IPS-11a (cell line): ENCODE measurements around the gene ZBTB47.
A peak's percentile ranks its signal among the peaks of the same experiment; 100 is the strongest.

Experiments used
- H3K4me3 ChIP-seq: one replicate; pipeline ENCODE4 v1.5.1; 2013; ENCODE audit warnings: low read depth, low read length, control low read depth

Gene ZBTB47

DNA sequence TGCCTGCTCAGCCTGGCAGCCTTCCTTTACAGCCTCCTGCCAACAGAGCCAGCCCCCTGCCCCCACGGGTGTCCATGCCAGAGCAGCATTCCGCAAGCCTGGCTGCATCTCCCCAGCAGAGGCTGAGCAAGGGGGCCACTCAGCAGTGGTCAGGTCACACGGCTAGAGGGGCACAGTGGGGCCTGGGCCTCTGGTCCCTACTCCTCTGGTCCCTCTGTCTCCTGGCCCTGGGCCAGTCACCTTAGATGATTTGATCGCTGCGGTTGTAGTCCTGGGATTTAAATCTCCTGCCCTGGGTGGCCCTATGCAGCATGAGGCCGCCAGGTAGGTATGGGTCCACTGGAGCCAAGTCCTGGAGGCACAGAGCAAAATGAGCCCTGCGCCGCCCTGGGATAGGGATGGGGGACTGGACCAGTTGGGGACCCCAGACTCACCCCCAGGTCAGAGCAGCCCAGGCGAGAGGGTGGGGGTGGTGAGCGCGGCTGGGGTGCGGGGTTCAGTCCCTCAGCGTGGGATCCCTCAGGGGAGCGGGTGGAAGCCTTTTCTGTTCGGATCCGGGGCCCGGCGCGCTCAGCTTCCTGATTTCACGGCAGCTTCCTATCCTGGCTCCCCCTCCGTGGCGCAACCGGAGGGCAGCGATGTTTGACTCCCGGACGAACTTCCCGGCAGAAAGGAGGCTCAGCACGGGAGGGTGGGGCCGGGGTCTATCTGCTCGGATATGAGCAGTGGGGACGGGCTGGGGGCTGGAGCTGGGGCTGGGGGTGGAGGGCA, at the start of gene ZBTB47:
Gene ZBTB47, plus strand, starts transcription at position 138 of the 771 bp plus-strand sequence. CDS start 4,659 bp downstream, outside the sequence.
- peak within 1 kb of the TSS; percentile 47 for H3K4me3 ChIP-seq

DNA sequence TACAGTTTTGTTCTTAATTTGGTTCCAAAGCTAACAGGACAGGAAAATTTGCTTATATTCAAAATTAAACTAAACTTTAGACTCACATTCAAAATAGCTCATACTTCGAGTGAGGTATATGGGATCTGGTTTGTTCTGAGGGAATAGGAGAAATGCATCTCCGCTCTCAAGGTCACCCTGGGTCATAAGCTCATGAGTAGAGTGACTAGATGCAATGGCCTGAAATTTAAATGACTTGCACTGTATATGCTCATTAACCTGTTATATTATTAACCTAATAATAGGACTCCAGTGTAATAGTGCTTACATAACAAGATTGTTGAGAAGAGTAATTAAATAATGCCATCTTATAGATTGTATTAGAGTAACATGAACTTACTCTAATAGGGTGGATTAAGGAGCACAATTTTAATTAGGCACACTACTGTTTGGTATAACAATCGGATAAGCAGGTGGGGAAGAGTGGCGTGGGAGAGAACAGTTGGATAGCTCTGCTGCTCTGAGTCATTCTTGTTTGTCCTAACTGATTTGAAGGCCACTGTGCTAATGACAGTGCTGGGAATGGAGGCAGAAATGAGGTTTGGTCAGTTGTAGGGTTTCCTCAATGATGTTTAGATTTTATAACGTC, 47.8 kb upstream of the ZBTB47 start:
- H3K4me3 ChIP-seq = no peak overlapping the region

DNA sequence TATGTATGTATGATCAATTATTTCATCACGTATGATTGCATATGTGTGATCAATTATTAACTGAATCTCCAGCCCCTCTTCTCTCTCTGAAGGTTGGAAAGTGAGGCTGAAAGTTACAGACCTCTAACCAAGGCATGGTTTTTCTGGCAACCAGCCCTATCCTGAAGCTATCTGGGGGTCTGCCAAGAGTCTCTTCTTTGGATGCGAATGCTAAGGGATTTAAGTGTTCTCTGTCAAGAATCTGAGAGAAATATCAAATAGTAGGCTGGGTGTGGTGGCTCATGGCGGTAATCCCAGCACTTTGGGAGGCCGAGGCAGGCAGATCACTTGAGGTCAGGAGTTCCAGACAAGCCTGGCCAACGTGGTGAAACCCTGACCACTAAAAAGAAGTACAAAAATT, 44.9 kb upstream of the ZBTB47 start:
- H3K4me3 ChIP-seq = no peak overlapping the region

DNA sequence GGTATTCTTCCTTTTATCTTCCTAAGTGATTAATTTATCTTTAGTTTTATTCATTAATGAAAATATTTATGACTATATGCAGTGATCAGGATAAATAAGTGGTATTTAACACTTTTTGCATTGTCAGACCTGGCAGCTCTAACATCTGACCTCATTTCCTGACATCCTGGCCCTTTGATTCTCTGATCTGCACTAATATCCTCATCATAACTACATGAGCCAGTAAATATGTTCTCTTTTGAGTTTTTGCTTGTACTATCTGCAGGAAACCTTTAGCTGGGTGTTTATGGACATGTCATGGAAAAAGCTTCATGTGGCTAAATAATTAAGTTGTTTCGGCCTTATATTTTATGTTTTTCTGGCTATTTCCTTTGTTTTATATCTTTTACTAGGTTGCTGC, 42.5 kb upstream of the ZBTB47 start:
- H3K4me3 ChIP-seq = no peak overlapping the region

DNA sequence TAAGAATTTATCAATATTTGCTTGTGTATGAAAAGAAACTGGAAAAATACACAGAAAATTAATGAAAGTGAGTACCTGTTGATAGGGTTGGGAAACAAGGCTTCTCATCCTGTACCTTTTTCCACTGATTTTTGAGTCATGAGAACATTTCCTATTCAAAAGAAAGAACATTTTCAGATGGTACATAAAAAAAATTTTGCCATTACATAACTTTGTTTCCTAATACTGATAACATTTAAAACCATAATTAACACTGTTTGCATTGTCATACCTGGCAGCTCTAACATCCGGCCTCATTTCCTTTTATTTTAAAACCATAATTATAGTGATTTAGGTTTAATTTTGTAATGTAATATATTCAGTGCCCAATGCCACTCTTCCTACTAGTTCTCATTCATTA, 41.3 kb upstream of the ZBTB47 start:
- H3K4me3 ChIP-seq = no peak overlapping the region

DNA sequence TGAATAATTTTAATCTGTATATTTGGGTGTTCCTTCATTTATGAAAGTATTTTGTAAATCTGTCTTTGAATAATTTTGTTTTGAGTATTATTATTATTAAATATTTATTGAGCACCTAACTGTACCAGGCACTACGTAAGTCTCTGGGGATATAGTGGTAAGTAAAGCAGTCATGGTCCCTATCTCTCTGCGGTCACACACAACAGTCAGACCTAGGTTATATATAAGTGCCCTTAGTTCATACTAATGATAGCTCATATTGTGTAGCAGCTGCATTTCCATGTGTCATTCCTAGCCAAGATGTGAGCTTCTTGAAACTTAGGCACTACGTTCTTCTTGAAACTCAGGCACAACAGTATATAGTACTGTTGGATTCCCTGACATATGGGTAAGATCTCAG, 40.6 kb upstream of the ZBTB47 start:
- H3K4me3 ChIP-seq = no peak overlapping the region

DNA sequence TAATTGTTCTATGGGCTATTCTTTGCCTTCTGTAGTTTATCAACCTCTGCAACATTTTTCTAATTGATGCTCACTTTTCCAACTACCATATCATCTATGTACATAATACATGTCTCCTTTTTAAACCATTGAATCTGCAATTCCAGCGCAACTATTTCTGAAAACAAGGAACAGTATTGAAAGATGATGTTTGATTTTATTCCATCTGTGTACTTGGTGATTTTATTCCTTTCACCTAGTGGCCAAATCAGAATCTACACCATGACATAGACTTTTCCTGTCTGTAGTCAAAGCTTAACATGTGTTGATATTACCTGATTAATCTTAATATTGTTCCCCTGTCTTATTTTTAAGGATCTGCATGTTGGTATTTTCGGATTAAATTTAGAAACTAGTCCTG, 40.0 kb upstream of the ZBTB47 start:
- H3K4me3 ChIP-seq = no peak overlapping the region

DNA sequence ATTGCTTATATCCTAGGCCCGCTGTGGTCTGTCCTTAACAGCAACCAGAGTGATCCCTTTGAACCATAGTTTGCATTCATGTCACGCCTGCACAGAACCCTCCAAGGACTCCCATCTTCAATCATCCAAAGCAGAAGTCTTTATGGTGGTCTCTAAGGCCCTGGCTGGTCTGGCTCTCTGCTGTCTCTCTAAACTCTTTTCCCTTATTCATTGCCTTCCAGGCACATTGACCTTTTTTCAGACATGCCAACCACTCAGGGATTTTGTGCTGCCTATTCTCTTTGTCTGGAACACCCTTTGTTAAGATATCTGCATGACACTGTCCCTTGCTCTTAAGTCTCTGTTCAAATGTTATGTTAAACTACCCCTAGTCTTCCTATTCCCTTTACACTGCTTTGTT, 21.9 kb upstream of the ZBTB47 start:
- H3K4me3 ChIP-seq = no peak overlapping the region

DNA sequence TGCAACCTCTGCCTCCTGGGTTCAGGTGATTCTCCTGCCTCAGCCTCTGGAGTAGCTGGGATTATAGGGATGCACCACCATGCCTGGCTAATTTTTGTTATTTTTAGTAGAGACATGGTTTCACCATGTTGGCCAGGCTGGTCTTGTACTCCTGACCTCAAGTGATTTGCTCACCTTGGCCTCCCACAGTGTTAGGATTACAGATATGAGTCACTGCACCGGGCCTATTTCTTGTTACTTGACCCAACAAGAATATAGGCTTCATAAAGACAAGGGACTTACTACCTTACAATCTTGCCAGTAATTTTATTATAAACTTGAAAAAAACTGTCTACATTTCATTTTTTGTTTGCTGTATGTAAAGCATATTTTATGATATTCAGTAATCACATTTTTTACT, 21.4 kb upstream of the ZBTB47 start:
- H3K4me3 ChIP-seq = no peak overlapping the region

DNA sequence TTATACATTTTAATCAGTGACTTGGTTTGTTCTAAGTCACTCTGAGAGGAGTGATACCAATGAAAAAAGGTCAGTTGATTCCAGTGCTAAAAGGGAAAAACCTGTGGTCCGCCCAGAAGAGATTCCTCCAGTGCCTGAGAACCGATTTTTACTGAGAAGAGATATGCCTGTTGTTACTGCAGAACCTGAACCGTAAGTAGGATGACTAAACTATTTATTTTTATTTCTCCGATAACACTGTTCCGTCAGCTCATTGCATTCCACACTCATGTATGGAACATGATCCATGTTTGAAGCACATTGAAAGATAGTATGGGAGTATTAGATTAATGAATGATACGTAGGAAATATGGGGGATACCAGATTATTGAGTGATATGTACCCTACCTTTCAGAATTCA, 20.0 kb upstream of the ZBTB47 start:
- no peak overlapping the region for H3K4me3 ChIP-seq

DNA sequence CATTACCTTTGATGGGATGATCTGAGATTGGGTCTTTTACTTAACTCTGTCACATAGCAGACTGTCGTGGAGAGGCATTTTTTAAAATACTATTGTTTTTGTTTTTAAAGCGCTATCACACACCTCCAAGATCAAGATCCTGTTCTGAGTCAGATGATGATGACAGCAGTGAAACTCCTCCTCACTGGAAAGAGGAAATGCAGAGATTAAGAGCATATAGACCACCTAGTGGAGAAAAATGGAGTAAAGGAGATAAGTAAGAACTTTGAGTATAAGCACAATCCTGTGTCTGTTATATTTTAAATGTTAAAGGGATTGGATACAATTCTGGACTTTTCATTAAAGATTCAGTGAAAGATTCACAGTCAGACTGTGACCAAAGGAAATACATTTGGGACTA, 18.4 kb upstream of the ZBTB47 start:
- no peak overlapping the region for H3K4me3 ChIP-seq

DNA sequence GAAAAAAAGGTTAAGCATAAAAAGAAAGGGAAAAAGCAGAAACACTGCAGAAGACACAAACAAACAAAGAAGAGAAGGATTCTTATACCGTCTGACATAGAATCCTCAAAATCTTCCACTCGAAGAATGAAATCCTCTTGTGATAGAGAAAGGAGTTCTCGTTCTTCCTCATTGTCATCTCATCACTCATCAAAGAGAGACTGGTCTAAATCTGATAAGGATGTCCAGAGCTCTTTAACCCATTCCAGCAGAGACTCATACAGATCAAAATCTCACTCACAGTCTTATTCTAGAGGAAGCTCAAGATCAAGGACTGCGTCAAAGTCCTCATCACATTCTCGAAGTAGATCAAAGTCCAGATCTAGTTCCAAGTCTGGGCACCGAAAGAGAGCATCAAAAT, 16.5 kb upstream of the ZBTB47 start:
- H3K4me3 ChIP-seq = no peak overlapping the region

DNA sequence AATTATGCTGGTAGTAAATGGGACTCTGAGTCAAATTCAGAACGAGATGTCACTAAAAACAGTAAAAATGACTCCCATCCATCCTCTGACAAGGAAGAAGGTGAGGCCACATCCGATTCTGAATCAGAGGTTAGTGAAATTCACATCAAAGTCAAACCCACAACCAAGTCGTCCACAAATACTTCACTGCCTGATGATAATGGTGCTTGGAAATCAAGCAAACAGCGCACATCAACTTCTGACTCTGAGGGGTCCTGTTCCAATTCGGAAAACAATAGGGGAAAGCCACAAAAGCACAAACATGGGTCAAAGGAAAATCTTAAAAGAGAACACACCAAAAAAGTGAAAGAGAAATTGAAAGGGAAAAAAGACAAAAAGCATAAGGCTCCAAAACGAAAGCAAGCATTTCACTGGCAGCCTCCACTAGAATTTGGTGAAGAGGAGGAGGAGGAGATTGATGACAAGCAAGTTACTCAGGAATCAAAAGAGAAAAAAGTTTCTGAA, 15.1 kb upstream of the ZBTB47 start:
- H3K4me3 ChIP-seq = no peak overlapping the region

DNA sequence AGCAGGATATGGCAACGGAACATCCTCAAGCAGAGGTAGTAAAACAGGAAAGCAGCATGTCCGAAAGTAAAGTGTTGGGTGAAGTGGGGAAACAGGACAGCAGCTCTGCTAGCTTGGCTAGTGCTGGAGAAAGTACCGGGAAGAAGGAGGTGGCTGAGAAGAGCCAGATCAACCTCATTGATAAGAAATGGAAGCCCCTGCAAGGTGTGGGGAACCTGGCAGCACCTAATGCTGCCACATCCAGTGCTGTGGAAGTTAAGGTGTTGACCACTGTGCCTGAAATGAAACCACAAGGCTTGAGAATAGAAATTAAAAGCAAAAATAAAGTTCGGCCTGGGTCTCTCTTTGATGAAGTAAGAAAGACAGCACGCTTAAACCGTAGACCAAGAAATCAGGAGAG, 14.3 kb upstream of the ZBTB47 start:
- no peak overlapping the region for H3K4me3 ChIP-seq

DNA sequence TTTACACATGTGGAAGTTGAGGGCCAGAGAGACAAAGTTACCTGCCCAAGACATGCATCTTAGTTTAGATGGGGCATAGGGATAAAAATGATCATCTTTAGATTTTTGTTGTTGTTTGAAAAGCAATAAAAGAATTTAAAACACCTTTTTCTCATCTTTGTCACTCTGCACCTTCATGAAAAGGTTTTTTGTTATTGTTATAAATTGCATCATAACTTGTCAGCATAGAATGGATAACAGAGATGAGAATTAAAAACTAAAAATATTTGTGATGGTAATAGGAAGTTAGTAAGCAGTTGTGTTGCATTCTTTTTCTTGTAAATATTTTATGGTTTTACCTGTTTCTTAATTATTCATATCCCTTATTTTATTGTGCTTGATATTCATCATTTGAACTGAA, 13.4 kb upstream of the ZBTB47 start:
- no peak overlapping the region for H3K4me3 ChIP-seq

DNA sequence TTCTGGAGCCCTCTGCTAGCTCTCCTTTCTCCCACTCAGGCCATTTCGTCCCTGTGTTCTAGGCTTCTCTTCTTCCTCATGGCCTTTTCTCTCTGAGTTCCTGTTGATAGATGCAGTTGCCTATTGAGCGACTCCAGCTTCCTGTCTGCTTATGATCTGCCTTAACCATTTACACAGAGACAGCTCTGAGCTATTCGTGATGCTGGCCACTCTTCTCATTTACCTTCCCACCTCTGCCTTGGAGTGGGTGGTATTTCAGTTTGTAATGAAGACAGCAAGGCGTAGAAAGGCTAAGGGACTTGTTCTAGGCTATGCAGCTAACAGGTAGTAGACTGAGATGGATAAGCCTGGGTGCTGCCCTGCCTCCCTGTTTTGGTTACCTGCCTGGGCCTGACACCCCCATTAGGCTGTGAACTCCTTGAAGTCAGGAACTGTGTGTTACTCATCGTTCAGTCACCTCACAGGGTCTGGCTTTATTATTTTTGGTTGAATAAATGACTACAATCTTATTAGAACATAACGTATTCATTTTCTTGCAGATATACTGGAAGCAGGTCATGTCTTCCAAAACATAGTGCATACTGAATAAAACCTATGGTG, 12.6 kb upstream of the ZBTB47 start:
- H3K4me3 ChIP-seq = no peak overlapping the region

DNA sequence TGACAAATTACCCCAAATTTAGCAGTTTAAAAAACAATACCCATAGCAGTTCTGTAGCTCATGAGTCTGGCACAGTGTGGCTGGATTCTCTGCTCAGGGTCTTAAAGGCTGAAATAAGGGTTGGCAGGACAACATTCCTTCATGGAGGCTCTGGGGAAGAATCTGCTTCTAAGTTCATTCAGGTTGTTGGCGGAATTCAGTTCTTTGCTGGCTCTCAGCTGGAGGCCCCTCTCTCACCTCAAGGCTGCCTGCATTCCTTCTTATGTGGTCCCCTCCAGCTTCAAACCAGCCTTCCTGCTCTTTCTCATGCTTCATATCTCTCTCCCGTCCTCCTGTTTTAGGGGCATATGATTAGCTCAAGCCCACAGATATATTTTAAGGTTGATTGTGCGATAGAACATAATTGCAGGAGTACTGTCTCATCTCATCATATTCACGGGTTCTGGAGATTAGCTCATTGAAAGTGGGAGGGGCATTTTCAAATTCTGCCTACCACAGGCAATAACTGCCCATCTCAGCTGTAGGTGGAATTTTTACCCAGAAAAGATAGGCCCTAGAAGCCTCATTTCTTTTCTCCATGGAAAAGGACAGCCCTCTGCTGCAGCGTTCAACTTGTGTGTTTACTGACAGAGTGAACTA, 5.6 kb upstream of the ZBTB47 start:
- no peak overlapping the region for H3K4me3 ChIP-seq

DNA sequence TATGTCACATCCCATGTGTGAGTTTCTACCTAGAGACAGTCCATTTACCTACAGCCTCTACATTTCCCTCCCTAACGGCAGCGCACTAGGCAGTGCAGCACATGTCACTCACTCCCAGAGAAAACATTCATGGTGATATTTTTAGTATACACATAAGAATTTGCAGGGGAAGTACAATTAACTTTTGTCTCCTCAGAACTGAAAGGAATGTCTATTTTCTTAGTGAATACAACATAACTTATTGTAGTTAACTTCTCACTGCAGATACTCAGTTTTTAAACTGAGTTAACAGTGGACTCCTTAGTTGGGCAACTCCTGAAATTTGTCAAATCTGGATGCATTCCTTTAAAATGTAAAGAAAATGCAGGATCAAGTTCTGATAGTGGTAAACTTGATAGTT, 4.5 kb upstream of the ZBTB47 start:
- no peak overlapping the region for H3K4me3 ChIP-seq

DNA sequence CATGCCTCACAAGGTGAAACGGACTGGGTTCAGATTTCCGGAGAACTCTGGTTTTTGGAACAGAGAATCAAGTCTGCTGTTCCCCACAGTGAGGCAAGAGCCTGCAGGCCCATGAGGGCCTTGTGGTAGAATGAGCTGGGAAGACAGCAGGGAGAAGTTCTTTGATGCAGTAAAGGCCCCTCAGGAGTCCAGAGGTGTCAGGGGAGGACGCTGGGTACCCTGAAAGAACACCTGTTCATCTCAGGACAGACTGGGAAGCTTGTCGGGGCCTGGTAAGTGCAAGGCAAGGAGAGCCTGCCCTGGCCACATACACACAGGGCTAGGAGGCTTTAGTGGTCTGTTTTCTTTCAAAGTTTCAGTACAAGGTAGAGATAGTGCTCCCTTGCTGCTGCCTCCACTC, 3.7 kb upstream of the ZBTB47 start:
- H3K4me3 ChIP-seq = no peak overlapping the region

DNA sequence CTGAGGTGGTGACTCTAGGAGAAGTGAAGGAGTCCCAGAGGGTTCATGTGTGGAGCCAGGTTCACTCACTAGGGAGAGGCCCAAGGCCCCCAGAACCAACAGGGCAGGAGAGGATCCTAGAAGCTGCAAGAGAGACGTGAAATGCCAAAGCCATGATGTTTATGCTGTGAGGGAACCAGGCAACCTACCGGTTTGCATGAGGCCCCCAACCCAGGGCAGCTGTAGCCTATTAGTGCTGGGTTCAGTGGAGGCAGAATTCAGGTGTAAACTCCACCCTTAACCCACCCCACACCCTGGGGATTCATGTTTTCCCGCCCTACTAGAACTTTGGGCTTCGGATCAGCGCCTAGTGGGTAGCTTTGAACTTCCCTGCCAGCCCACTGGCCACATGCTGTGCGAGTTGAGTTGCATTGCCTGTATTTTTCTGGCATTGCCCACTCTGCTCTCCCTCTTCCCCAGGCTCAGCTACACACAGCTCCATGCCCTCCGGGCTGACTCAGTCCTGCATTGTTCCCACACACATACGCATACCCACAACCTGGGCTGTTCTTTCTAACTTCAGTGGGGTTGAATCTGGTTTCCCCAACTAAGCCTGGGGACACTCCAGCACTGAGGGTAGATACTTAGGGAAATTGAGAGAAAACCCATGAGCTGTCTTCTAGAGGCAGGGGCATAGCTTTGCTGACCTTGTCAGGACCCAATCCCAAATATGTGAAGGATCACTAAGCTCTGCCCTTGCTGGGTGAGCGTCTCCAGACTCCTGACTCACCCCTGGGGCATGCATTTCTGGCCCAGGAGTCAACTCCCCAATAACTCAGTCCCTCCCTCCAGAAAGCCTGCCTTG, 2.0 kb upstream of the ZBTB47 start:
- H3K4me3 ChIP-seq = no peak overlapping the region

DNA sequence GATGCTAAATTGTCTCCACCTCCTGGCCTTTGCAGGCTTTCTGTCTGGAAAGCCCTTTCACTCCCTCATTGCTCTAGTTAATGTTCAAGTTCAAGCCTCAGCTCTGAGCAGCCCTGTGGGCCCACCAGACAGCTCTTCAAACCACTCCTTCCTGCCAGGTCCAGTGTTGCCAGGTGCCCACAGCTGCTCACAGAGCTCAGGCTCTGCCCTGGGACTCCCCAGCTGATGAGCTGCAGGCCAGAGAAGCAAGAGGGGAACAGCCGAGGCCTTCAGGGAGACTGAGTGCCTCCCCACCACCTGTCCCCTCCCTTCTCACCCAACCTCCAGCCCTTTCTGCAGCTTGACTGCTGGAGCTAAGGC, 1.3 kb upstream of the ZBTB47 start:
- no peak overlapping the region for H3K4me3 ChIP-seq
